Type B pancreatic cell (in vitro differentiated cells): Measurements from ENCODE around the gene GPHB5. TPM values are rescaled to one million over a fixed set of nuclear protein-coding genes. Genes with fewer than 3 reads are reported as not detected.
"Not testable (repeated sequence)": the region's sequence is repeated elsewhere in the genome, so short reads cannot be mapped to it uniquely, and the experiment has no call there.

Source experiments
- DNase-seq: peaks from one replicate; pipeline ENCODE4 v3.0.0; 2021; ENCODE audit warnings: mixed read lengths; ENCODE audit not compliant: unreplicated experiment; ENCODE audit errors: extremely low spot score
- H3K27ac Mint-ChIP-seq: 2 replicates; pipeline ENCODE4 v1.8.0; 2021; ENCODE audit warnings: mild to moderate bottlenecking, mixed read lengths
- H3K27me3 Mint-ChIP-seq: 2 replicates; pipeline ENCODE4 v1.8.0; 2021; ENCODE audit warnings: mixed read lengths
- H3K36me3 Mint-ChIP-seq: 2 replicates; pipeline ENCODE4 v1.8.0; 2021; ENCODE audit warnings: mixed read lengths
- H3K4me1 Mint-ChIP-seq: one replicate; pipeline ENCODE4 v1.8.0; 2021; ENCODE audit warnings: mixed read lengths; ENCODE audit not compliant: unreplicated experiment
- H3K4me3 Mint-ChIP-seq: 2 replicates; pipeline ENCODE4 v1.8.0; 2021; ENCODE audit warnings: mild to moderate bottlenecking, mixed read lengths
- H3K9me3 Mint-ChIP-seq: 2 replicates; pipeline ENCODE4 v1.8.0; 2021; ENCODE audit warnings: mixed read lengths
- CTCF ChIP-seq: fragments of 200-600 bp; sonication (generic); conservative IDR thresholded peaks from 2 replicates; pipeline ENCODE4 v1.5.0; 2021; ENCODE audit warnings: antibody characterized with exemption, mild to moderate bottlenecking
- total RNA-seq: library from RNA; stranded (reverse); gene quantifications from 2 replicates; pipeline ENCODE4 v1.2.1, GENCODE V29; 2021; ENCODE audit warnings: low replicate concordance

GPHB5 gene
- total RNA-seq, 1 donor from 2014 or later = not detected

GRCh38 chr14:63326840-63327239, 8.1 kb upstream of the GPHB5 start:
- Mint-ChIP-seq H3K9me3 (no peaks in the 10 kb centered on the region), H3K36me3 (no peaks in the 10 kb centered on the region), H3K4me1 (no peaks in the 10 kb centered on the region), H3K27ac (no peak overlapping the region), H3K4me3 (no peak overlapping the region), H3K27me3 (no peaks in the 10 kb centered on the region)
- TF ChIP-seq CTCF = no peak
- no peak for DNase-seq

GRCh38 chr14:63322897-63323573, 4.3 kb upstream of the GPHB5 start:
- DNase-seq = no peak
- no peak for TF ChIP-seq CTCF
- H3K36me3 Mint-ChIP-seq = no peaks in the 10 kb centered on the region
- no peaks in the 10 kb centered on the region for H3K4me1 Mint-ChIP-seq
- no peaks in the 10 kb centered on the region for H3K9me3 Mint-ChIP-seq
- H3K27me3 Mint-ChIP-seq = no peaks in the 10 kb centered on the region
- no peak overlapping the region for H3K4me3 Mint-ChIP-seq
- no peak overlapping the region for H3K27ac Mint-ChIP-seq

GRCh38 chr14:63322472-63322871, 3.7 kb upstream of the GPHB5 start:
- no peak for TF ChIP-seq CTCF
- H3K4me1 Mint-ChIP-seq = no peaks in the 10 kb centered on the region
- no peaks in the 10 kb centered on the region for H3K9me3 Mint-ChIP-seq
- H3K27me3 Mint-ChIP-seq = no peaks in the 10 kb centered on the region
- DNase-seq = no peak
- H3K27ac Mint-ChIP-seq = no peak overlapping the region
- no peaks in the 10 kb centered on the region for H3K36me3 Mint-ChIP-seq
- no peak overlapping the region for H3K4me3 Mint-ChIP-seq

GRCh38 chr14:63308723-63309317, 9.9 kb downstream of the GPHB5 start:
- H3K27me3 Mint-ChIP-seq = peaks cover 6% of the 10 kb centered on the region
- H3K27ac Mint-ChIP-seq = no peak overlapping the region
- no peak for DNase-seq
- no peaks in the 10 kb centered on the region for H3K4me1 Mint-ChIP-seq
- no peaks in the 10 kb centered on the region for H3K9me3 Mint-ChIP-seq
- TF ChIP-seq CTCF = peak; percentile 71
- H3K4me3 Mint-ChIP-seq = no peak overlapping the region
- no peaks in the 10 kb centered on the region for H3K36me3 Mint-ChIP-seq

- not testable (repeated sequence) for H3K36me3 Mint-ChIP-seq, H3K9me3 Mint-ChIP-seq, H3K4me3 Mint-ChIP-seq, H3K4me1 Mint-ChIP-seq, H3K27me3 Mint-ChIP-seq, H3K27ac Mint-ChIP-seq, DNase-seq
Observed at GRCh38 chr14:63304429-63304828, 14.3 kb downstream of the GPHB5 start.

GRCh38 chr14:63301891-63302534, 16.7 kb downstream of the GPHB5 start:
- no peak overlapping the region for H3K4me3 Mint-ChIP-seq
- DNase-seq = no peak
- no peaks in the 10 kb centered on the region for H3K9me3 Mint-ChIP-seq
- no peak for TF ChIP-seq CTCF
- H3K36me3 Mint-ChIP-seq = no peaks in the 10 kb centered on the region
- H3K4me1 Mint-ChIP-seq = no peaks in the 10 kb centered on the region
- no peak overlapping the region for H3K27ac Mint-ChIP-seq
- H3K27me3 Mint-ChIP-seq = no peaks in the 10 kb centered on the region
